Mammary microvascular endothelial cell (primary cell): Measurements from ENCODE around the gene PTH. TPM values are rescaled to one million over a fixed set of nuclear protein-coding genes. Genes with fewer than 3 reads are reported as not detected.

Source experiments
- total RNA-seq: library from RNA; depleted of rRNA; stranded (reverse); fragments of >200 nt; gene quantifications from 2 replicates; pipeline ENCODE4 v1.2.3, GENCODE V29; 2015

The PTH gene
- total RNA-seq: not detected in 2 replicates

DNA sequence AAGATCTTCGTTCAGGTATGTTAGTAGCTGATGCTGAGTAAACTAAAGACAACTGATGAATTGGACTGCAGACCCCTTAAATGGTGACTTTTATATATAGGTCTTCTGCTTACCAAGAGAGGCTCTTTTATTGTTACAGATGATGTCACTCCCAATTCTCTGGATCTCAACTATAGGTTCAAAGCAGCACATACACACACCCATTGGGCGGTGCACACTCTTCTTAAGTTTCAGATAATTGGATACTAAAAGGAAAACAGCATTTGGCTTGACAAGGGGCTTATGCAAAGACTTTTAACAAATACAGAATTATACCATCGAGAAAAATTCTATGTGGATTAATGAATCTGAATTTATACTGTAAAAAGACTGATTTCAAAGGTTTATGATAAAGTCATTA, at the start of gene PTH:
Gene PTH (minus strand): TSS at position 69 of the 400 bp plus-strand sequence. CDS start 3,142 bp downstream, outside the sequence.

GRCh38 chr11:13462901-13463778, 32.7 kb downstream of the PTH start, which contains the start of gene BTBD10:
Gene BTBD10, minus strand, starts transcription at chr11:13463222. Its CDS starts 18,098 bp downstream, at chr11:13445124.

Other genes starting within 250 kb of the PTH start
- 11.1 and 13.9 TPM in 2 replicates for gene BMAL1, start 218.2 kb downstream of the PTH start, total RNA-seq
- gene BTBD10, start 32.8 kb downstream of the PTH start, total RNA-seq: 77.2 and 78.1 TPM in 2 replicates
- 30.1 and 36.0 TPM in 2 replicates for gene FAR1, start 172.7 kb upstream of the PTH start, total RNA-seq